IMR-90 (cell line): ENCODE results near the gene PCBP4. TPM values are rescaled to one million over a fixed set of nuclear protein-coding genes. Genes with fewer than 3 reads are reported as not detected.
A peak's percentile ranks its signal among the peaks of the same experiment; 100 is the strongest.

Source experiments
- ATAC-seq: fragments of 200-7000 bp; cut with Tn5 transposase; 2 replicates; pipeline ENCODE4 v1.9.1; 2020; ENCODE audit warnings: low read depth, mild to moderate bottlenecking, moderate library complexity
- BruUV-seq: library from RNA; stranded (reverse); fragments of 400-500 nt; replicated peaks from 2 replicates; lab custom pipeline; 2021; lab: Mats Ljungman, UMichigan
- CTCF ChIA-PET: fragments of 300-600 bp; formaldehyde crosslinking; extraction: SDS; loops from one replicate; lab custom pipeline; 2021; ENCODE audit warnings: antibody characterized with exemption; lab: Yijun Ruan, JAX
- POLR2A ChIA-PET: fragments of 300-600 bp; sonication (Branson Sonifier 250); formaldehyde crosslinking; loops from one replicate; lab custom pipeline; 2022; ENCODE audit warnings: antibody characterized with exemption; ENCODE audit not compliant: unreplicated experiment; lab: Charles Lee
- DNase-seq: peaks from one replicate; pipeline ENCODE4 v3.0.0; 2013
- H2AFZ ChIP-seq: replicated peaks from 2 replicates; pipeline ENCODE3; 2013; ENCODE audit warnings: low read length, mild to moderate bottlenecking; ENCODE audit not compliant: poor library complexity
- H2AK5ac ChIP-seq: 2 replicates; pipeline ENCODE4 v1.6.1; 2013; ENCODE audit warnings: low read depth, low read length, inconsistent platforms
- H2AK9ac ChIP-seq: replicated peaks from 2 replicates; pipeline ENCODE3; 2013; ENCODE audit warnings: mild to moderate bottlenecking, low read depth, low read length, moderate library complexity; ENCODE audit not compliant: poor library complexity
- H2BK120ac ChIP-seq: 2 replicates; pipeline ENCODE4 v1.6.1; 2013; ENCODE audit warnings: low read depth, low read length, inconsistent platforms
- H2BK15ac ChIP-seq: 3 replicates; pipeline ENCODE4 v1.6.1; 2013; ENCODE audit warnings: low read depth, low read length, inconsistent platforms
- H2BK20ac ChIP-seq: 2 replicates; pipeline ENCODE4 v1.6.1; 2013; ENCODE audit warnings: low read depth, mild to moderate bottlenecking, inconsistent platforms, low read length, moderate library complexity
- H2BK5ac ChIP-seq: 2 replicates; pipeline ENCODE4 v1.6.1; 2013; ENCODE audit warnings: mild to moderate bottlenecking, low read depth, low read length, inconsistent platforms; ENCODE audit not compliant: poor library complexity, severe bottlenecking
- H3K14ac ChIP-seq: replicated peaks from 2 replicates; pipeline ENCODE4 v1.6.1; 2013; ENCODE audit warnings: low read depth, low read length, inconsistent platforms
- H3K18ac ChIP-seq: 2 replicates; pipeline ENCODE4 v1.6.1; 2013; ENCODE audit warnings: low read depth, low read length, control low read depth
- H3K23ac ChIP-seq: 2 replicates; pipeline ENCODE4 v1.6.1; 2013; ENCODE audit warnings: low read depth, low read length, inconsistent platforms
- H3K27ac ChIP-seq: 2 replicates; pipeline ENCODE4 v1.5.1; 2013; ENCODE audit warnings: mild to moderate bottlenecking, control low read depth, low read length; ENCODE audit not compliant: insufficient read depth
- H3K27me3 ChIP-seq: 2 replicates; pipeline ENCODE4 v1.6.1; 2013; ENCODE audit warnings: low read length; ENCODE audit not compliant: control insufficient read depth, insufficient read depth
- H3K36me3 ChIP-seq: 2 replicates; pipeline ENCODE4 v1.6.1; 2013; ENCODE audit warnings: low read length, mixed read lengths; ENCODE audit not compliant: control insufficient read depth, insufficient read depth
- H3K4ac ChIP-seq: 2 replicates; pipeline ENCODE4 v1.6.1; 2013; ENCODE audit warnings: low read depth, low read length, inconsistent platforms
- H3K4me1 ChIP-seq: 2 replicates; pipeline ENCODE4 v1.6.1; 2013; ENCODE audit warnings: low read length, mixed read lengths; ENCODE audit not compliant: control insufficient read depth, insufficient read depth
- H3K4me2 ChIP-seq: 2 replicates; pipeline ENCODE4 v1.6.1; 2013; ENCODE audit warnings: low read depth, mild to moderate bottlenecking, control low read depth, low read length, moderate library complexity
- H3K4me3 ChIP-seq: 2 replicates; pipeline ENCODE4 v1.5.1; 2013; ENCODE audit warnings: low read depth, mild to moderate bottlenecking, control low read depth, low read length, moderate library complexity; ENCODE audit not compliant: insufficient read depth
- H3K56ac ChIP-seq: 2 replicates; pipeline ENCODE4 v1.6.1; 2013; ENCODE audit warnings: low read length, inconsistent platforms; ENCODE audit not compliant: insufficient read depth; ENCODE audit errors: extremely low read depth
- H3K79me1 ChIP-seq, 2 experiments: 2 replicates each; pipeline ENCODE4 v1.6.1; 2013; ENCODE audit warnings: low read length in 2 of 2, inconsistent platforms in 1 of 2, low read depth in 1 of 2
- H3K9ac ChIP-seq: 2 replicates; pipeline ENCODE4 v1.6.1; 2013; ENCODE audit warnings: low read depth, low read length, control low read depth
- H3K9me1 ChIP-seq: 2 replicates; pipeline ENCODE4 v1.6.1; 2013; ENCODE audit warnings: low read length, inconsistent platforms; ENCODE audit not compliant: insufficient read depth
- H3K9me3 ChIP-seq: 2 replicates; pipeline ENCODE4 v1.6.1; 2013; ENCODE audit warnings: low read length; ENCODE audit not compliant: control insufficient read depth, insufficient read depth
- H4K20me1 ChIP-seq: 2 replicates; pipeline ENCODE4 v1.6.1; 2013; ENCODE audit warnings: low read length, inconsistent platforms; ENCODE audit not compliant: insufficient read depth
- H4K5ac ChIP-seq: 2 replicates; pipeline ENCODE4 v1.6.1; 2013; ENCODE audit warnings: mild to moderate bottlenecking, low read depth, low read length, control low read depth
- H4K8ac ChIP-seq, 2 experiments: 2 replicates each; pipeline ENCODE4 v1.6.1; 2013; ENCODE audit warnings: low read depth in 2 of 2, low read length in 2 of 2, control low read depth in 1 of 2, inconsistent platforms in 1 of 2
- H4K91ac ChIP-seq: 2 replicates; pipeline ENCODE4 v1.6.1; 2013; ENCODE audit warnings: low read depth, low read length, inconsistent platforms; ENCODE audit not compliant: insufficient read depth
- BHLHE40 ChIP-seq: fragments of 150-350 bp; IDR thresholded peaks from 2 replicates; pipeline ENCODE4 v1.6.1; 2016; ENCODE audit warnings: mild to moderate bottlenecking, low read depth, low read length
- CEBPB ChIP-seq: IDR thresholded peaks from 2 replicates; pipeline ENCODE4 v1.6.1; 2012; ENCODE audit warnings: low read depth, low read length, improper control_type of control experiment
- CHD1 ChIP-seq: IDR thresholded peaks from 2 replicates; pipeline ENCODE4 v1.6.1; 2012; ENCODE audit warnings: low read depth, low read length, improper control_type of control experiment
- FOS ChIP-seq: fragments of 150-350 bp; IDR thresholded peaks from 2 replicates; pipeline ENCODE4 v1.6.1; 2016; ENCODE audit warnings: low read depth, low read length
- MAFK ChIP-seq: IDR thresholded peaks from 2 replicates; pipeline ENCODE4 v1.6.1; 2012; ENCODE audit warnings: low read depth, low read length, improper control_type of control experiment
- MXI1 ChIP-seq: IDR thresholded peaks from 2 replicates; pipeline ENCODE4 v1.6.1; 2012; ENCODE audit warnings: low read depth, mild to moderate bottlenecking, low read length, moderate library complexity, borderline replicate concordance
- NFE2L2 ChIP-seq: fragments of 150-350 bp; IDR thresholded peaks from 2 replicates; pipeline ENCODE4 v1.6.1; 2016; ENCODE audit warnings: low read depth, mild to moderate bottlenecking, low read length
- POLR2A ChIP-seq: IDR thresholded peaks from 2 replicates; pipeline ENCODE4 v1.6.1; 2012; ENCODE audit warnings: mild to moderate bottlenecking, low read depth, low read length
- RAD21 ChIP-seq: IDR thresholded peaks from 2 replicates; pipeline ENCODE4 v1.6.1; 2012; ENCODE audit warnings: low read length, improper control_type of control experiment
- RCOR1 ChIP-seq: IDR thresholded peaks from 2 replicates; pipeline ENCODE4 v1.6.1; 2012; ENCODE audit warnings: mild to moderate bottlenecking, low read length, improper control_type of control experiment; ENCODE audit not compliant: insufficient replicate concordance
- RFX5 ChIP-seq: IDR thresholded peaks from 2 replicates; pipeline ENCODE4 v1.8.0; 2012; ENCODE audit warnings: low read depth, mild to moderate bottlenecking, low read length, moderate library complexity
- SMC3 ChIP-seq: fragments of 150-350 bp; IDR thresholded peaks from 2 replicates; pipeline ENCODE4 v1.6.1; 2016; ENCODE audit warnings: low read depth, mild to moderate bottlenecking, antibody characterized with exemption, low read length, moderate library complexity
- WGBS, 2 experiments: methylation state at CpG; one replicate each; pipeline versions ENCODE4 v1.1.5 to v1.1.7; 2013; ENCODE audit warnings: missing lambda C conversion rate in 2 of 2; ENCODE audit not compliant: insufficient read length in 1 of 2; ENCODE audit errors: extremely low coverage in 2 of 2; 5-methylcytosine and 5-hydroxymethylcytosine counted together
- dilution Hi-C: fragments of 300-500 bp; cut with HindIII; formaldehyde crosslinking; loops from one replicate; pipeline ENCODE4 v1.14.3; 2018; ENCODE audit warnings: low sequenced_read_pairs; ENCODE audit not compliant: unreplicated experiment
- in situ Hi-C: fragments of 300-500 bp; cut with MboI; formaldehyde crosslinking; loops from 3 replicates; pipeline ENCODE4 v1.14.3; 2019; ENCODE audit warnings: low sequenced_read_pairs, inconsistent platforms, mixed read lengths
- intact Hi-C: fragments of 100-400 bp; cut with micrococcal nuclease; formaldehyde crosslinking; loops from 2 replicates; pipeline ENCODE4 v1.10.0; 2022
- polyA plus RNA-seq, 3 experiments: library from polyadenylated mRNA; depleted of rRNA; stranded (reverse); fragments of >200 nt; gene quantifications; 2 replicates each; pipeline ENCODE4 v1.2.3, GENCODE V29; 2012; ENCODE audit warnings: low replicate concordance in 1 of 3
- total RNA-seq: library from RNA; depleted of rRNA; stranded (reverse); fragments of >200 nt; gene quantifications from 2 replicates; pipeline ENCODE4 v1.2.3, GENCODE V29; 2012
- TF ChIP-seq, protein P1 (sequence below): conservative IDR thresholded peaks from 2 replicates; pipeline ENCODE4 v1.5.1; 2012; ENCODE audit warnings: mild to moderate bottlenecking, low read depth, low read length, improper control_type of control experiment
- TF ChIP-seq, protein P2 (sequence below): fragments of 150-350 bp; IDR thresholded peaks from 2 replicates; pipeline ENCODE4 v1.6.1; 2017; ENCODE audit warnings: mild to moderate bottlenecking, antibody characterized with exemption, low read length, low read depth

Gene PCBP4
- total and polyA plus RNA-seq, 2 of the 4 experiments (the other 2 are of a cell fraction) = 70.8 to 110 TPM

DNA sequence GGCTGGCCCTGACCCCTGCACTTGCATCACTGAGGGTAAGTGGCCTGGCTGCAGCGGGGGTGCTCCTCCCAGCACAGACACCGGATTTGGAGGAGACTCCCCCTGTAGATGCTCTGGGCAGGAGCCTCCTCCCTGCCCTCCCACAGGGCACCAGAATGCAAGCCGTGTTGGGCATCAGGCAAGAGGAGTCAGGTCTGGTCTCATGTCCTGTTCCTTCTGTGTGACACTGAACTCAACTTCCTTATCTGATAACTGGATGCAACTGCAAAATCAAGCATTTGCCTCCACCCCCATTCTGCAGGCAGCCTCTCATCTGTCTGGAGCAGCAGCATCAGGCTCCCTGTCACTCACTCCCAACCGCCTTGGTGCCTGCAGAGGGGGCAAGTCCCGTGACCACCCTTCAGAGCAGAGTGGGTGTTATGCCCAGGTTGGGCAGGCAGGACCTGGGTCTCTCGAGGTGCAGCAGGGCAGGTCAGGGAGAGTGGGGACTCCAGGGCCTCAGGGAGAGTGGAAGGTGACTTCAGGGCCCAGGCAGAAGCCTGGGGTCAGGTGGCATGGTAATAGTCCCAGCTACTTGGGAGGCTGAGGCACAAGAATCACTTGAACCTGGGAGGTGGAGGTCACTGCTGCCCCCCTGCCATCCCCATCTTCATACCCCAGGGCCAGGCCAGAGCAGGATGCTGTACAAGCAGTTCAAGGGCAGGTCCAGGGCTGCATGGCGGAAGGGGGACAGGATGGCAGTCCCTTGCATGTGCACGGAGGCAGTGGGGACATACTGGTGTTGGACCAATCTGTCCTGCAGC is 39.0 kb upstream of the PCBP4 start:
- Histone ChIP-seq H3K27ac (no peak overlapping the region), H3K27me3 (no peaks in the 10 kb centered on the region), H4K91ac (0 out of 2 replicates have a peak overlapping the region, but pooled peaks have one; percentile 27), H3K56ac (no peak overlapping the region), H3K18ac (no peak overlapping the region), H3K9me3 (no peaks in the 10 kb centered on the region), H2AK5ac (peak overlapping the region; percentile 51; the same call in 1 of the 2 replicates), H4K5ac (0 out of 2 replicates have a peak overlapping the region, but pooled peaks have one; percentile 7), H3K14ac (no peak overlapping the region), H2AFZ (peak overlapping the region; percentile 91), H2BK5ac (no peak overlapping the region), H3K79me1 (no peaks in the 10 kb centered on the region), H3K4me1 (peaks cover 11% of the 10 kb centered on the region), H2BK120ac (peak overlapping the region; percentile 0; the same call in 1 of the 2 replicates), H3K9me1 (no peaks in the 10 kb centered on the region), H2BK15ac (no peak overlapping the region), H3K23ac (no peak overlapping the region), H3K4me3 (no peak overlapping the region), H3K36me3 (no peaks in the 10 kb centered on the region), H4K20me1 (no peaks in the 10 kb centered on the region), H3K9ac (no peak overlapping the region), H4K8ac (peak overlapping the region in 1 of 2 experiments; percentile 94; a peak in 2 of 4 replicates), H3K4ac (0 out of 2 replicates have a peak overlapping the region, but pooled peaks have one; percentile 34), H3K4me2 (no peak overlapping the region; the same call in 1 of the 2 replicates), H2AK9ac (no peak overlapping the region), H2BK20ac (peak overlapping the region; percentile 6; the same call in 1 of the 2 replicates)
- dilution Hi-C loops = no loop called here
- intact Hi-C loops = no loop called here
- BruUV-seq = no TSS peak
- peak; percentile 3; the same call in 1 of the 2 replicates for ATAC-seq
- no peak for TF ChIP-seq FOS
- no peak for TF ChIP-seq RFX5
- TF ChIP-seq, protein P1, sequence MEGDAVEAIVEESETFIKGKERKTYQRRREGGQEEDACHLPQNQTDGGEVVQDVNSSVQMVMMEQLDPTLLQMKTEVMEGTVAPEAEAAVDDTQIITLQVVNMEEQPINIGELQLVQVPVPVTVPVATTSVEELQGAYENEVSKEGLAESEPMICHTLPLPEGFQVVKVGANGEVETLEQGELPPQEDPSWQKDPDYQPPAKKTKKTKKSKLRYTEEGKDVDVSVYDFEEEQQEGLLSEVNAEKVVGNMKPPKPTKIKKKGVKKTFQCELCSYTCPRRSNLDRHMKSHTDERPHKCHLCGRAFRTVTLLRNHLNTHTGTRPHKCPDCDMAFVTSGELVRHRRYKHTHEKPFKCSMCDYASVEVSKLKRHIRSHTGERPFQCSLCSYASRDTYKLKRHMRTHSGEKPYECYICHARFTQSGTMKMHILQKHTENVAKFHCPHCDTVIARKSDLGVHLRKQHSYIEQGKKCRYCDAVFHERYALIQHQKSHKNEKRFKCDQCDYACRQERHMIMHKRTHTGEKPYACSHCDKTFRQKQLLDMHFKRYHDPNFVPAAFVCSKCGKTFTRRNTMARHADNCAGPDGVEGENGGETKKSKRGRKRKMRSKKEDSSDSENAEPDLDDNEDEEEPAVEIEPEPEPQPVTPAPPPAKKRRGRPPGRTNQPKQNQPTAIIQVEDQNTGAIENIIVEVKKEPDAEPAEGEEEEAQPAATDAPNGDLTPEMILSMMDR = no peak
- no peak for TF ChIP-seq CEBPB
- TF ChIP-seq POLR2A = no peak
- TF ChIP-seq CHD1 = no peak
- no peak for TF ChIP-seq MXI1
- TF ChIP-seq SMC3 = no peak
- no peak for TF ChIP-seq NFE2L2
- TF ChIP-seq, protein P2, sequence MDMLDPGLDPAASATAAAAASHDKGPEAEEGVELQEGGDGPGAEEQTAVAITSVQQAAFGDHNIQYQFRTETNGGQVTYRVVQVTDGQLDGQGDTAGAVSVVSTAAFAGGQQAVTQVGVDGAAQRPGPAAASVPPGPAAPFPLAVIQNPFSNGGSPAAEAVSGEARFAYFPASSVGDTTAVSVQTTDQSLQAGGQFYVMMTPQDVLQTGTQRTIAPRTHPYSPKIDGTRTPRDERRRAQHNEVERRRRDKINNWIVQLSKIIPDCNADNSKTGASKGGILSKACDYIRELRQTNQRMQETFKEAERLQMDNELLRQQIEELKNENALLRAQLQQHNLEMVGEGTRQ = no peak
- no peak for TF ChIP-seq RCOR1
- no peak for TF ChIP-seq MAFK
- no peak for TF ChIP-seq BHLHE40
- no peak for TF ChIP-seq RAD21
- no peak for DNase-seq
- ChIA-PET POLR2A (no interaction called here), CTCF (interaction anchor here (1.2 to 3.2 kb wide), 2 partner anchors 46 to 116 kb away, joined by 3 to 28 read pairs; no protein-coding TSS in a partner anchor)
- 49% methylated on average over 4 of the region's 8 CpGs; no CpG with 5 or more reads in 1 of the 2 experiments for WGBS, 2 experiments
- in situ Hi-C loops = no loop called here
